NCI-H446 treated with DMSO at 0.1 percent for 48 hours (cell line): Measurements from ENCODE around the gene OTOS.

Experiments used
- DNase-seq: peaks from one replicate; lab custom pipeline; 2025; lab: John Stamatoyannopoulos, UW

The OTOS gene

DNA sequence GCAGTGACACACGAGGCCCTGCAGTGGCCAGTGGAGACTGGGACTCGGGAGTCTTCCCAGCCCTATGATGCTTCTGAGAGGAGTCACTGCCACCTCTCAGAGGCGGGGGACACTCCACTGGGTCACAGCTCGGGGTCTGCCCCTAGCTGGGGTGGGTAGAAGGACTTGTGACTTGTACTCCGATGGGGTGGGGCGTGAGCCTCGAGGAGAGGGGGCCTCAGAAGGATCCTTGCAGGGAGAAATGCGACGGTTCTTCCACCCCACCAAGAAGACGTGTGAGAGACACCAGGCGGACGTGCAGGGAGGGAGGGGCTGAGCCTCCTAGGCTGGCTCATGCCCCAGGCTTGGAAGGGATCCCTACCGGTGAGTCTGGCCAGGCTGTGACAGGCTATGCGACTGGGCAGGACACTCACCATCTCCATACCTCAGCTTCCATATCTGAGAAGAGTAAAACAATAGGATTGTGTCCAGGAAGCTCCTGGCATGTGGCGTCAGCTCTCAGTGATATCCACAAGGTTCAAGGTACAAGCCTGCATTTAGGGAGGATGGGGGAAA is 11.1 kb upstream of the OTOS start:
- DNase-seq: no peak

DNA sequence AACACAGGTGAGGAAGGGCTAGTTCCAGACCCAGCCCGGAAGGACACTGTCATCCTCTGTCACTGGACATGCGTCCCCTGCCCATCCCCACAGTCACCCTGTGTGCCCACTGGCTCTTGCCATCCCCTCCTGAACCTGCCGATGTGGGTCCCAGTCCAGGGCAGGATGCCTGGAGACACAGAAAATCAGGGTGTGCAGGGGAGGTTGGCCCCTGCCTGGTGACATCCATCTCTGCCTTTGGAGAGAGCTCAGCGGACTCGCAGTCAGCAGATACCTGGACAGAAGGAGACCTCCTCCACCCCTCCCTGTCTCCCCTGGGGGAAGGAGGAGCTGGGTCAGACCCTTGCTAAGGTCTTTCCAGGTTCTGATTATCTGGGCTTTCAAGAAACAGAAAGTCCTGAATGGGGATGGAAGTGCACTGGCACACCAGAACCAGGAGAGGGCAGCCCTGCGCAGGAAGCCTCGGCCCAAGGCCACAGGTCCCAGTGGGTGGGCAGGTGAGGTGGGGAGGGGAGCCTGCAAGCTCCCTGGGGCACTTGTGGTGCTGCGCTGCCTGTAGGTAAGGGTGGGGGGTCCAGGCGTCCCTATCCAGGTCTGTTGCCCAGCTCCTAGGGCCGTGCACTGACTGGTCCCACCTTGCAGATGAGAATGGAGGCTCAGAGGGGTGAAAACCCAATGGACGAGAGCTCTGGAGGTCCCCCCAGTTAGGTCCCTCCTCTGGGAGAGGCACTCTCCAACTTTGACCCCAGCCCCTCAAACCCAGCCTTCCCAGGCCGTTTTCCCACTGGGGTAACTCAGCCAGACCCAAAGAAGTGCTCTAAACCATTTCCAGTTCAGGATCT is 9.7 kb upstream of the OTOS start:
- DNase-seq: no peak

GRCh38 chr2:240147911-240148587 is 7.6 kb upstream of the OTOS start:
- no peak for DNase-seq

DNA sequence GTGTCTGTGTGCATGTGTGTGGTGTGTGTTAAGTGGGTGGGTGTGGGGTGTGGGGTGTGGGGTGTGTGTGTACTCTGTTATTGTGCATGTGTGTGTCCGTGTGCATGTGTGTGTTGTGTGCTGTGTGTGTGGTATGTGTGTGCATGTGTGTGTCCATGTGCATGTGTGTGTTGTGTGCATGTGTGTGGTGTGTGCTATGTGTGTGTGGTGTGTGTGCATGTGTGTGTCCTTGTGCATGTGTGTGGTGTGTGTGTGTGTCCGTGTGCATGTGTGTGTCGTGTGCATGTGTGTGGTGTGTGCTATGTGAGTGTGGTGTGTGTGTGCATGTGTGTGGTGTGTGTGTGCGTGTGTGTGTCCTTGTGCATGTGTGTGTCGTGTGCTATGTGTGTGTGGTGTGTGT is 6.9 kb upstream of the OTOS start:
- no peak for DNase-seq

DNA sequence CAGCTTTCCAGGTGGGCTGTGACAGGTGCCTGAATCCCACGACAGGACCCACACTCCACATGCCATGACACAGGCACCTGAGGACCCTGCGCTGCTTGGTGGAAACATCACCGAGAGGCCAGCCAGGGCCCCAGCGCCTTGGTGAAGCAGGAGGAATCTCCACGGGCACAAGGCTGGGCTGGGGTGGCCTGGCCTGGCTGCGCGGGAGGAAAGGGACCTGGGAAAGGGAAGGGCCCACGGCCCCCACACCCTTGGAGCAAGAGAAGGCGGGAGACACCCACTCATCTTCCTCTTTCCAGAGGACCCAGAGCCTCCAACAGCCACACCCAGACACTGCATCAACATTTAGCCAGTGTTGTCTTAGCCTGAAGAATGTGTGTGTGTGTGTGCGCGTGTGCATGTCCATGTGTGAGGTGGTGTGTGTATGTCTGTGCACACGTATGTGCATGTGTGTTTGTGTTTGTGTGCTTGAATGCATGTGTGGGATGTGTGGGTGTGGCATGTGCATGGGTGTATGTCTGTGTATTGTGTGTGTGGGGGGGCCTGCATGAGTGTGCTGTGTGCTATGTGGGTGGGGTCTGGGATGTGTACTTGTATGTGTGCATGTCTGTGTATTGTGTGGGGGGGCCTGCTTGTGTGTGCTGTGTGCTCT is 6.3 kb upstream of the OTOS start:
- DNase-seq: no peak

GRCh38 chr2:240146141-240146561 is 5.7 kb upstream of the OTOS start:
- no peak for DNase-seq

DNA sequence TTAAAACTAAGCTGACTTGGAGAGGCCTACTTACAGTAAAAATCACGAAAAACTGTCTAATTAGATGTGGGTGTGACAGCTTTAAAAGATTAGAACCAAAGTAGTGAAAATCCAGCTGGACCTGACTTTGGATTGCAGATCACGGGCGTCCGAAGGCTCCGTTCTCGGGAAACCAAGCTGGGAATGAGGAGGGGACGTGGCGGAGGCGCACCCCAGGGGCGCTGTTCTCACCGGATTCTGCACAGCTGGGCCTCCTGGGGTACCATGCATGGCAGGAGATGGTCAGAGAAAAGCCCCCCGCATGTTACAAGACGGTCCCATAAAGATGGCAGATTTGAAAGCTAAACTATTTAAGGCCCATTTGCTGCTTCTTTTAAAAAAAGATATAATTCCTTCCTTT is 5.0 kb upstream of the OTOS start:
- no peak for DNase-seq

- DNase-seq: no peak
Observed at GRCh38 chr2:240144649-240145261, 4.3 kb upstream of the OTOS start.

DNA sequence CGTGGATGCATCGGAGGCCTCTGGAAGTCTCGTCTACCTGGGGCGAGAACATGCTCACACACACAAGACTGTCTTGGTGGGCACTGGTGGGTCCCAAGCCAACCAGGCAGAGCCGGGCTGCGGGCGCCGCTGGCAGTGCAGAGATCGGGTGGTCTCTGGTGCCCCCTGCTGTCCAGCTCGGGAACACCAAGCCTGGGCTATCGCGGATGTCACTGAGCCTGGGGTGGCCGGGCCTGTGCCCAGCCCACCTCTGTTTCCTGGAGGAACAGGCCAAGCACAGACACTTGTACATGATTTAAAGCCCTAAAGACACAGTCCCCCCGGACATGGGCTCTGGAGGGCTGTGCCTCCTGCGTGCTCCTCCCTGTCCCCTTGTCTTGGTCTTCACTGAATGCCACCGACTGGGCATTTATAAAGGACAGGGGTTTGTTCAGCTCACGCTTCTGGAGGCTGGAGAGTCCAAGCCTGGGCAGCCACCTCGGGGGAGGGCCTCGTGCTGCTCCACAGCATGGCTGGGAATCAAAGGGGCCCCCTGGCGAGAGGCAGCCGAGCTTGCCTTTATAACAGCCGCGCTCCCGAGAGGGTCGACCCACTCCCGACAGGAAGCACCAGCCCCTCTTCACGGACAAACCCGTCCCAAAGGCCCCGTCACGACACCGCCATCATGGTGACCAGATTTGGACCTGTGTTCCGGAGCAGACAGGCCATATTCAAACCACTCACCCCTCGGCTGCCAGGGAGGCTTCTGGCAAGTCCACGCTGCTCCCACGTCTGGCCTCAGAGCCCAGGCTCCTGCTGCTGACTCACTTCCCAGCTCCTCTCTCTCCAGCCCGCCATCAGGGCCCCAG is 3.6 kb upstream of the OTOS start:
- no peak for DNase-seq

DNA sequence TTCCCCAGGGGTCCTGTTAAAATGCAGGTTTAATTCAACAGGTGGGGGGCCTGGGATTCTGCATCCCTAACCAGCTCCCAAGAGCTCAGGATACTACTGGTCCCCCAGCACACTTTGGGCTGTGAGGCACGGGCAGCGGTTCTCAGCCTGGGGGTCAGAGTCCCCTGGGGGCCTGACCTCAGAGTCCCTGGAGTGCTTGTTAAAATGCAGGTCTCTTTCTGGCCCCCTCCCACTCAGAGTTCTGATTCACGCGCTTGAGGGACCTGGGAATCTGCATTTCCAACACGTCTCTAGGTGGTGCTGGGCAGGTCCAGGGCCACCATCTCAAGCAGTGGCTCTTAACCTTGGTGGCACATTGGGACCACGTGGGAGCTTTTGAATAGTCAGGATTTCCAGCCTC is 2.8 kb upstream of the OTOS start:
- DNase-seq: no peak

DNA sequence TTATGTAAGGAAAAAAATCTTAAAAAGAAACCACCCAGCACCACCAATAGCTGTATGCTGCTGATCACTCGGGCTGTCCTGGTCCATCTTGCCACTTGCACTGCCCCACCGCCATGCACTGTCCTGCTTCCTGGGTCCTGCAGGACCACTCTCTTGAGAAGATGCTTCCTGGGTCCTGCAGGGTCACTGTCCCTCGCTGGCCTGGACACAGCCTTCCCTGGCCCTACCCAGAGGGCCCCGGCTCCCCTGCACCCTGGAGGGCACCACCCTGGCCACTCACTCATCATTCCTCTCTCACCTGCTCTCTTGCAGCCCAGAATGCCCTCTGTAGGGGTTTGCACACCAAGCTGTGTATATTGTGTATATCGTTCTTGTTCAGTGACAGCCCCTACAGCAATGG is 2.4 kb upstream of the OTOS start:
- no peak for DNase-seq

- no peak for DNase-seq
Observed at GRCh38 chr2:240142256-240142775, 1.9 kb upstream of the OTOS start.

- DNase-seq: no peak
Observed at GRCh38 chr2:240141736-240142135, 1.3 kb upstream of the OTOS start.

DNA sequence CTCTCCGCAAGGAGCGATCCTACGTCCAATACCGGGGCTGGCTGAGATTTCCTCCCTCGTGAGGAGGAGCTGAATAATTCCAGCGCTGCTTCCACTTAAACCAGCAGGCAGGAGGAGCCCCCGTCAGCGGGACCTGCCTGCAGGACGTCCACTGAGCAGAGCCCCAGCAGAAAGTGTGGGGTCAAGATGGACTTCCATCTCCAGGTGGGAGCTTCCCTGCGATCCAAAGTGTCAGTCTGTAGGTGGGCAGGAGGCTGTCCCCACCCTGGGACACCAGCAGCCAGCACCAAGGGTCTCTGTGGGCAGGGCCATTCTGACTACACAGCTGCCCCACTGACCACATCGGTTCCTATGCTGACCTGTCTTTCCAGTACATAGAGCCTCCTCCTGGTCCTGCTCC is 462 bp upstream of the OTOS start:
- no peak for DNase-seq

GRCh38 chr2:240139666-240140393 is 628 bp downstream of the OTOS start:
- DNase-seq: no peak

- no peak for DNase-seq
Observed at GRCh38 chr2:240139011-240139441, 1.4 kb downstream of the OTOS start.

- DNase-seq: no peak
Observed at GRCh38 chr2:240138254-240138984, 2.0 kb downstream of the OTOS start.

- DNase-seq: no peak
Observed at GRCh38 chr2:240137596-240138253, 2.7 kb downstream of the OTOS start.

GRCh38 chr2:240136671-240137292 is 3.7 kb downstream of the OTOS start:
- DNase-seq: no peak
